SIG-M5 treated with dmso at 0.1 percent for 504 hours (cell line): ENCODE results near the gene XYLB.
A peak's percentile ranks its signal among the peaks of the same experiment; 100 is the strongest.
"Not testable (repeated sequence)": the region's sequence is repeated elsewhere in the genome, so short reads cannot be mapped to it uniquely, and the experiment has no call there.

ENCODE experiments used
- DNase-seq: peaks from one replicate; lab custom pipeline; 2025; ENCODE audit not compliant: unreplicated experiment; lab: John Stamatoyannopoulos, UW

XYLB gene

DNA sequence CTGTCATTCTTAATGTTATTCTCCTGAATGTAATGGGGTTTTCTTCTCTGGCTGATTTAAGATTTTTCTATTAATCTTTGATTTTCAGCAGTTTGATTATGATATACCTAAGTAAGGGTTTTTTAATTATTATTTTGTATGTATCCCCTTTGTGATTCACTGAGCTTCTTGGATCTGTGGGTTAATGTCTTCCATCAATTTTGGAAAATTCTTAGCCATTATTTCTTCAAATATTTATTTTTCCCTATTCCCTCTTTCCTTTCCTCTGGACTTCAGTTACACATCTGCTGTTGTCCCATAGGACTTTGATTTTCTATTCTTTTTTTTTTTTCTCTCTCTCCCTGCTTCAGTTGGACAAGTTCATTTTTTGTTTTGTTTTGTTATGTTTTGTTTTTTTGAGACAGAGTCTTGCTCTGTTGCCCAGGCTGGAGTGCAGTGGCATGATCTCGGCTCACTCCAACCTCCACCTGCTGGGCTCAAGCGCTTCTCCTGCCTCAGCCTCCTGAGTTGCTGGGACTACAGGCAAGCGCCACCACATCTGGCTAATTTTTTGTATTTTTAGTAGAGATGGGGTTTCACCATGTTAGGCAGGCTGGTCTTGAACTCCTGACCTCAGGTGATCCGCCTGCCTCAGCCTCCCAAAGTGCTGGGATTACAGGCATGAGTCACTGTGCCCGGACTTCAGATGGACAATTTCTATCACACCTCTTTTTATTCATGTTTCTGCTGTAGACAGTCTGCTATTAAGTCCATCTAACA lies 40.6 kb downstream of the XYLB start:
- DNase-seq: no peak

DNA sequence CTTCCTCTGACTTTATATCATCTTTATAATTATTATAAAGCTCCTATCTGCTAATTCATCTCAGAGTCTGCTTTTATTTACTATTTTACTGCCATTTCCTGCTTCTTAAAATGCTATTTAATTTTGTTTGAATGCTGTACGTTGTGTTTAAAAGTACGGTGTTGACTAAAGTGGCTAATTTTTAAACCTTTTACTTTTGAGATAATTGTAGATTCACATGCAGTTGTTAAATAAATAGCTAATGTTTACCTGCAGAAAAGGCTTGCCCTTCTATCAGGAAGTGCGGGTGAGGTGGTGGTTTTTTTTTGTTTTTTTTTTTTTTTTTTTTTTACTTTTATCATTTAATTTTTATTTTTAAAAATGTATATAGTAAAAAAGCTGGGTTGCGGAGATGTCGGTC lies 41.3 kb downstream of the XYLB start:
- DNase-seq: no peak

DNA sequence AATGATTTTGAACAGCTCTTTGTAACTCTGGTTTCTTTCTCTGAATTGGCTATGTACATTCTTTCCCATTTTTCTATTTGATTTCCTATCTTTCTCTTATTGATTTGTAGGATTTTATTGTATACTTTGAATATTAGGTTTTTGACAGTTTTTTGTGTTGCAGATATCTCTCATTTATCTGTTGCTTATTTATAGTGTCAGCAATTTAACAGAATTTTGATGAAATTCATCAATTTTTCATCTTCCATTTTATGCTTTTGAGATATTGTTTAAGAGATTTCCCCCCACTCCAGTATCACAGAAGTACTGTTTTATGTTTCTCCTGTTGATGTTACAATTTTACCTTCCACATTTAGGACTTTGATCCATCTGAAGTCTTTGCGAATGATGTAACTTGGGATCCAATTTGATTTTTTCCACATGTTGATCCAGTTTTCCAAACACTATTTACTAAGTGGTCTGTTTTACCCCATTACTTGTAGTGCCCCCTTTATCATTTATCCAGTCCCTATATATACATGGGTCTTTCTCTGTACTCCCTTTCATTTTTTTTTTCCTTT lies 46.1 kb downstream of the XYLB start:
- DNase-seq: no peak

DNA sequence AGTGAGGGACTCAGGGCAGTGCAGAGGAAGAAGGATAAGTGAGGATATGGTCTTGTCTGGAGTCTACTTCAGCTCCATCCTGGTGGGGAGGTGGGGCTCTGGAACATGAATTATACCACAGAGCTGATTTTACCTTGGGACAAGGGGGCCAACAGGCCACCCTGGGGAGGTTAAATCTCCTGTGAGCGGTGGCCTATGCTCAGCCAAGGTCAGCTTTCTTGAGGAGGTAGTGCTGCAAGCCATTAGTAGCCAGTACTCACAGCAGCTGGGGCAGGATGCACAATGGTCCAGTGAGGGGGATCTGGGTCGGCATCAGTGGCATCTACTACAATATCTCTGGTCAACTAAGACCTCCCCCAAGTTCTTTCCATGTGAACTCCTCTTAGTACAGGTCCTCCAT lies 49.7 kb downstream of the XYLB start:
- DNase-seq: no peak

DNA sequence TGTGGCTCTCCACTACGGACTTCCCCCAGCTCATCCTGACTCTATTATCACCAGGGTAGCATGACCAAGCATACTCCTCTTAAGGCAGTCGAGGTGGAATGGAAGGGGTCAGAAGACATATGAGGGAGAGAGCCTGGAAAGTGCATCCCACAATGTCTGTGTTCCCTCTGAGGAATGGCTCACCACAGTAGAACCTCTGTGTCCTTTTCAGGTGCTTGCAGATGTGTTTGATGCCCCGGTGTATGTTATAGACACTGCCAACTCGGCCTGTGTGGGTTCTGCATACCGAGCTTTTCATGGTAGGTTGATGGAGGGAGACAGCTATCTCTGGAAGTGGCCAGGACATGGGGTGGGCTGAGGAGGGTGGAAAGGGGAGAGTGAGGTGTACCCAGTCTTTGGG lies 50.3 kb downstream of the XYLB start:
- no peak for DNase-seq

DNA sequence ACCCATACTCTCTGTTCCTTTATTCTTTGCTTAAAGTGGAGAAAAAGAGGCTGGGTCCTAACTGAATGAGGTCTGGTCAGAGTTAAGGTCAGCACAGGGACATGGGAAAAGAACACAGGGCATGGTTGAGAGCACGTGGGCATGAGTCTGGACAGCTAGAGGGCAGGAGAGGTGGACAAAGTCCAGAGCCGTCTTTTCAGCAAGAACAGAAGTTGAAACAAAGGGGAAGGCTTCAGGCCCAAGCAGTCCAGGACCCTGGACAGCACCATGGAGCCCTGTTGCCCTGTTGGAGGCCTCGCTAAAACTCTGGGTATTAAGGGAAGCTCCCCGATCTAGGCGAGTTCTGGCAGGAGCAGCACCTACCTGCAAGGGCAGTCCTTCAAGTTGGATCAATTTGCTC lies 50.7 kb downstream of the XYLB start:
- DNase-seq: peak; percentile 7

DNA sequence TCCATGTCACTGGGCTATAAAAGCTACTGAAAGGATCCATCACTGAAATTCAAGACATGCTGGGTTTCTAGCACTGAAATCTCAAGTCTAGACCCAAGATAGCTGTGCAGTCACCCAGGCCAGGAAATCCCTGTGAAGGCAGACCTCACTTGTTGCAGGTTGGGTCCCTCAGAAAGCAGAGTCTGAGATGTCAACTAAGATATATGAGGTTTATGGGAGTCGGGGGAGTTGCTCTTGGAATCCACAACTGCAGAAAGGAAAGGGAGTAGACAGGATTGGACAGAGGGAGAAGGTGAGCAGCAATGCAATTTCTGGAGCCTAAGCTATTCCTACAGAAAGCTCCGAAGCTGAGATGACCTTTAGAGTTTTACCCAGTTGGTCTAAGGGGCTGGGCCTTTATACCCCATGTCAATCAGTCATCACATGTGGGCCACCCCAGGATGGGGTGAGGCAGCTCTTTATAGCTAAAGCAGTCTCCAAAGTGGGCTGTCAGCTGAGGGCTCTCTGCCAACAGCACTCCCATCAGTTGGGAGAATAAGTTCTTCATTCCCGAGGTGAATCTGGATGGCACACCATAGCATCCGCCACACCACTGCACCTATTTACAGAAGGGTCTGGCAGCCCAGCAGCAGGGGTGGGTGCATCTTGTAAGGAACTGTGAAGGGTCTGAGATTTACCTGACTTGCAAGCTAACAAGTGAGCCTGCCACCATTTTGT lies 54.8 kb downstream of the XYLB start:
- no peak for DNase-seq

DNA sequence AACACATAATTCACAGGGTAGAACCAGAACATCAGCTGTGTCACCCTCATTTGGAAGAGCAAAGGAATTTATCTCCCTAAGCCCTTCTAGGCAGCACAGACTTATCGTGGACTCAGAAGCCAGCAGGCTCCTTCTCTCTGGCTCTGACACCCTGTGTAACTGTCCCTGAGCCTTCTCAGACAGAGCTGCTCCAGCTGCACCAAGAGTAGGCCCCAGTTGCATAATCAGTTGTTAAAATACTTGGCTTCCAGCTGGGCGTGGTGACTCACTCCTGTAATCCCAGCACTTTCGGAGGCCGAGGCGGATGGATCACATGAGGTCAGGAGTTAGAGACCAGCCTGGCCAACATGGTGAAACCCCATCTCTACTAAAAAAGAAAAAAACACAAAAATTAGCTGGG lies 57.7 kb downstream of the XYLB start:
- peak; percentile 79 for DNase-seq

DNA sequence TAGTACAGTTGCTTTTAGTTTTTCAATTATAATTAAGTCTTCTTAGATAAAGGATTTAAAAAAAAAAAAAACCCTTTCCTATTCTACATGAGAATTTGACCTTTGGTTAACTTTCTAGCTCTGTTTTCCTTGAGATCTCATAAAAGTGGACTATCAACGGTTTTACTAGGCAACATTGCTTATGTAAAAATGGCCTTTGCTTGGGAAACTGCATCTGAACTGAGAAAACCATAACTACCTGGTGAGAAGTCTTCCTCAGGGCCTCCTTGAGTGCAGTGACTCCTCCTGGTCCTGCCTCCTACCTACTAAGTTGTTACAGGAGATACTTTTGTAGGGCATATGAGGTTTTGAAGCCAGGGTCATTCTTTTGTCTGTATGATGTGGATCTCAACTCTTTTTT lies 65.0 kb downstream of the XYLB start:
- no peak for DNase-seq

DNA sequence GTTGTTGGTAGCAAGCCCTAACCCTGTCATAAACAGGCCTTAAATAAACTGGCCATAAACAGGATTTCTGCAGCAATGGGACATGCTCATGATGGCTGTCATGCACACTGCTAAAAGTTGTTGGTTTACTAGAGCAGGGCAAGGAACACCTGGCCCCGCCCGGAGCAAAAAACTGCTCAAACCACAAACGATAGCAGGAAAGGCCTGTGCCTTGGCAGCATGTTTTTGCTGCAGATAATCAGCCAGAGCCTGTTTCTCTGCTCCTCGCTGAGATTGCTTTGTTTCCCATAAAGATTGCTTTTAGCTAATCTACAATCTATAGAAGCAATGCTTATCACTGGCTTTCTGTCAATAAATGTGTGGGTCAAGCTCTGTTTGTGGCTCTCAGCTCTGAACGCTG lies 74.2 kb downstream of the XYLB start:
- DNase-seq: not testable (repeated sequence)

DNA sequence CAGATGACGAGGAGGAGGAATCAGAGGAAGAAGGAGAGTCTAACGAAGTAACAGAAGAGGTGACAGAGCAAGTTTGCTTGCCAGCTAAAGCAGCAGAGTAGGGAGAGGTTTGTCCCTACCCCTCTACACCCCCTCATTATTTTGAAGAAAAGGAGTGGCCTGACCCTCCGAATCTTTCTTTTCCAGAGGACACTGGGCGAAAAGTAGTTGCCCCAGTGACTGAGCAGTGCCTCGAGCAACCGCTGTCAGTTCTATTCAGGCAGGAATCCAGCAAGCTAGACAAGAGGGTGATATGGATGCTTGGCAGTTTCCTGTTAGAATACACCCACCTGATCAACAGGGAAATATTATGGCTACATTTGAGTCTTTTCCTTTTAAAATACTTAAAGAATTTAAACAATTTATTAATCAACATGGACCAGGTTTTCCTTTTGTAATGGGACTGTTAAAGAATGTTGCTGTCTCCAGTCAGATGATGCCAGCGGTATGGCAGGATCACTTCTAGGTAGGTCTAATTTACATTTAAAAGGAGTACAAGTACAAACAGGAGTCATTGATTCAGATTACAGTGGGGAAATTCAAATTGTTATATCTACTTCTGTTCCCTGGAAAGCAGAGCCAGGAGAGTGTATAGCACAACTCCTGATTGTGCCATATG lies 75.2 kb downstream of the XYLB start:
- no peak for DNase-seq

DNA sequence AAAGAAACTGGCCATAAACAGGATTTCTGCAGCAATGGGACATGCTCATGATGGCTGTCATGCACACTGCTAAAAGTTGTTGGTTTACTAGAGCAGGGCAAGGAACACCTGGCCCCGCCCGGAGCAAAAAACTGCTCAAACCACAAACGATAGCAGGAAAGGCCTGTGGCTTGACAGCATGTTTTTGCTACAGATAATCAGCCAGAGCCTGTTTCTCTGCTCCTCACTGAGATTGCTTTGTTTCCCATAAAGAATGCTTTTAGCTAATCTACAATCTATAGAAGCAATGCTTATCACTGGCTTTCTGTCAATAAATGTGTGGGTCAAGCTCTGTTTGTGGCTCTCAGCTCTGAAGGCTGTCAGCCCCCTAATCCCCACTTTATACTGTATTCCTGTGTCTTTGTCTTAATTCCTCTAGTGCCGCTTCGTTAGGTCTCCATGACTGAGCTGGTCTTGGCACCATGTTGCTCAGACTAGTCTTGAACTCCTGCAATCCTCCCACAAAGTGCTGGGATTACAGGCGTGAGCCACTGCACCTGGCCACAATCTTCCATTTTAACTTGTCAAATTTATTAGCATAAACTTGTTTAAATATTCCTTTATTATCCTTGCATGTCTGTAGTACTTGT lies 80.3 kb downstream of the XYLB start:
- not testable (repeated sequence) for DNase-seq

DNA sequence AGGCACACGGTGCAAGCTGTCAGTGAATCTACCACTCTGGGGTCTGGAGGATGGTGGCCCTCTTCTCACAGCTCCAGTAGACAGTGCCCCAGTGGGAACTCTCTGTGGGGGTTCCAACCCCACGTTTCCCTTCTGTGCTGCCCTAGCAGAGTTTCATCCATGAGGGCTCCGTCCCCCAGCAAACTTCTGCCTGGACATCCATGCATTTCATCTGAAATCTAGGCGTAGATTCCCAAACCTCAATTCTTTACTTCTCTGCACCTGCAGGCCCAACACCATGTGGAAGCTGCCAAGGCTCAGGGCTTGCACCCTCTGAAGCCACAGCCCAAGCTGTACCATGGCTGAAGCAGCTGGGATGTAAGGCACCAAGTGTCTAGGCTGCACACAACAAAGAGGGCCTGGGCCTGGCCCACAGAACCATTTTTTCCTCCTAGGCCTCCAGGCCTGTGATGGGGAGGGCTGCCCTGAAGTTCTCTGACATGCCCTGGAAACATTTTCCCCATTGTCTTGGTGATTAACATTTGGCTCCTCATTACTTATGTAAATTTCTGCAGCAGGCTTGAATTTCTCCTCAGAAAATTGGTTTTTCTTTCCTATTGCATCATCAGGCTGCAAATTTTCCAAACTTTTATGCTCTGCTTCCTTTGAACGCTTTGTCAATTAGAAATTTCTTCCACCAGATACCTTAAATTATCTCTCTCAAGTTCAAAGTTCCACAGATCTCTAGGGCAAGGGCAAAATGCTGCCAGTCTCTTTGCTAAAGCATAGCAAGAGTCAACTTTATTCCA lies 86.5 kb downstream of the XYLB start:
- not testable (repeated sequence) for DNase-seq

DNA sequence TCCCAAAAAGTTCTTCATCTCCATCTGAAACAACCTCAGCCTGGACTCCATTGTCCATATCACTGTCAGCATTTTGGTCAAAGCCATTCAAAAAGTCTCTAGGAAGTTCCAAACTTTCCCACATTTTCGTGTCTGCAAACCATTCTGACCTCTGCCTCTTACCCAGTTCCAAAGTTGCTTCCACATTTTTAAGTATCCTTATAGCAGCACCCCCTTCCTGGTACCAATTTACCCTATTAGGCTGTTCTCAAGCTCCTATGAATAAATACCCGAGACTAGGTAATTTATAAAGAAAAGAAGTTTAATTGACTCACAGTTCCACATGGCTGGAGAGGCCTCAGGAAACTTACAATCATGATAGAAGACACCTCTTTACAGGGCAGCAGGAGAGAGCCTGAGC lies 87.1 kb downstream of the XYLB start:
- not testable (repeated sequence) for DNase-seq

DNA sequence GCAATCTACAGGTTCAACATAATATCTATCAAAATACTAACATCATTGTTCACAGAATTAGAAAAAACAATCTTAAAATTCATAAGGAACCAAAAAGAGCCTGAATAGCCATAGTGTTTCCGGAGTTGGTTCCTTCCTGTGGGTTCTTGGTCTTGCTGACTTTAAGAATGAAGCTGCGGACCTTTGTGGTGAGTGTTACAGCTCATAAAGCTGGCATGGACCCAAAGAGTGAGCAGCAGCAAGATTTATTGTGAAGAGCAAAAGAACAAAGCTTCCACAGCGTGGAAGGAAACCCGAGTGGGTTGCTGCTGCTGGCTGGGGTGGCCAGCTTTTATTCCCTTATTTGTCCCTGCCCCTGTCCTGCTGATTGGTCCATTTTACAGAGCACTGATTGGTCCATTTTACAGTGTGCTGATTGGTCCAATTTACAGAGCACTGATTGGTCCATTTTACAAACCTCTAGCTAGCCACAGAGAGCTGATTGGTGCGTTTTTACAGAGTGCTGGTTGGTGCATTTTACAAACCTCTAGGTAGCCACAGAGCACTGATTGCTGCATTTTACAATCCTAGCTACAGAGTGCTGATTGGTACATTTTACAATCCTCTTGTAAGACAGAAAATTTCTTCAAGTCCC lies 92.0 kb downstream of the XYLB start:
- not testable (repeated sequence) for DNase-seq

DNA sequence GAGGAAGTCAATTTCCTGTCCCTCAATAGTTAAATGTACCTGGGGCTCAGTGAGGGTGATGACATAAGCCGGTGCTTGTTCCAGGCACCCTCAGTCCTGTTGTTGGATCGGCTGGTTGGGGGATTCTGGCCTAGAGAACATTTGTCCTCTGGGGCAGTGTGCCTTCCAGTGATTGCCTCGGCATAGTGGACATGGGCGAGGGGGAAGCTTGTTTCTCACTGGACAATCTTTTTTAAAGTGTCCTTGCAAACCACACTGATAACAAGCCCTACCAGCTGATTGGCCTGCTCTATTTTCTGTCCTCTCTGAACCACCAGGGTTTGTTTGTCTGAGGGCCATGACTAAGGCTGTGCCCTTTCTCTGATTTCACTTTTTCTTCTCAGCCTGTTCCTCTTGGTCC lies 96.6 kb downstream of the XYLB start:
- not testable (repeated sequence) for DNase-seq

DNA sequence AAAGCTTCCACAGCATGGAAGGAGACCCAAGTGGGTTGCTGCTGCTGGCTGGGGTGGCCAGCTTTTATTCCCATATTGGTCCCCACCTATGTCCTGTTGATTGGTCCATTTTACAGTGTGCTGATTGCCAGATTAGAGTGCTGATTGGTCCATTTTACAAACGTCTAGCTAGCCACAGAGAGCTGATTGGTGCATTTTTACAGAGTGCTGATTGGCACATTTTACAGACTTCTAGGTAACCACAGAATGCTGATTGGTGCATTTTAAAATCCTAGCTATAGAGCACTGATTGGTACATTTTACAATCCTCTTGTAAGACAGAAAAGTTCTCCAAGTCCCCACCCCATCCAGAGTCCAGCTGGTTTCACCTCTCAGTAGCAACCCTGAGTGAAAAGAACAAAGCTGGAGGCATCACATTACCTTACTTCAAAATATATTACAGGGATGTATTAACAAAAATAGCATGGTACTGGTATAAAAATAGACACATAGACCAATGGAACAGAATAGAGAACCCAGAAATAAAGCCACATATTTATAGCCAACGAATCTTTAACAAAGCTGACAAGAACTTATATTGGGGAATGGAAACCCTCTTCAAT lies 99.6 kb downstream of the XYLB start:
- DNase-seq: no peak

DNA sequence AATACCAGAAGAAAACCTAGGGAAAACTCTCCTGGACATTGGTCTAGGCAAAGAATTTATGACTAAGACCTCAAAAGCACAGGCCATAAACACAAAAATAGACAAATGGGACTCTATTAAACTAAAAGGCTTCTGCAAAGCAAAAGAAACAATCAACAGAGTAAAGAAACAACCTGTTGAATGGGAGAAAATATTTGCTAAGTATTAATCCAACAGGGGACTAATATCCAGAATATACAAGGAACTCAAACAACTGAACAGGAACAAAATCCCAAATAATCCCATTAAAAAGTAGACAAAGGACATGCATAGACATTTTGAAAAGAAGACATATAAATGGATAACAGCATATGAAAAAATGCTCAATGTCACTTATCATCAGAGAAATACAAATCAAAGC lies 100.2 kb downstream of the XYLB start:
- no peak for DNase-seq

DNA sequence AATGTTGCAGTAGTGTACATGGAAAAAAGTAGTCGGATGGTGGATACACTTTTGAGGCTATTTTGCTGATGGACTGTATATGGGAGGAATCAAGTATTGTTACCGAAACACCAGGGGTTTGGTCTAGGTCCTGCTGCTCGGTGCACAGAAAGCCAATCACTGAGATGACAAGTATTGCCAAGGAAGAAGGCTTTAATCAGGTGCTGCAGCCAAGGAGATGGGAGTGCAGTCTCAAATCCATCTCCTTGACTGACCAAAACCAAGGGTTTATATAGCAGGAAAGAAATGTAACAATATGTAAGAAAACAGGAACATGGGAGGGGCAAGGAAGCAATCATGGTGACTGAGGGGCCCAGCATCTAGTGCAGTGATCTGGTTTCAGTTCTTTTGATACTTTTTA lies 104.3 kb downstream of the XYLB start:
- no peak for DNase-seq
